ENCODE measurements around the gene SPTBN4.

Gene SPTBN4

GRCh38 chr19:40604171-40604646 lies 137.4 kb downstream of the SPTBN4 start:
- peak overlapping the region; percentile 51 for H3K4me3 ChIP-seq (ENCODE audit: low read depth, low read length)
- no peak for TF ChIP-seq CTCF (IDR thresholded peaks at IDR 0.05; ENCODE audit: borderline replicate concordance, insufficient read depth, low read depth, low read length)

- TF ChIP-seq CTCF (IDR thresholded peaks at IDR 0.05; ENCODE audit: borderline replicate concordance, insufficient read depth, low read depth, low read length), result no peak
- H3K4me3 ChIP-seq (ENCODE audit: low read depth, low read length), result peak overlapping the region; percentile 55
Observed at GRCh38 chr19:40604647-40605215, 137.9 kb downstream of the SPTBN4 start.

- peak overlapping the region; percentile 55 for H3K4me3 ChIP-seq (ENCODE audit: low read depth, low read length)
Observed at GRCh38 chr19:40605216-40605971, 138.6 kb downstream of the SPTBN4 start.

GRCh38 chr19:40607311-40608239 lies 140.8 kb downstream of the SPTBN4 start:
- no peak overlapping the region for H3K4me3 ChIP-seq (ENCODE audit: low read depth, low read length)
- no peak for TF ChIP-seq CTCF (IDR thresholded peaks at IDR 0.05; ENCODE audit: borderline replicate concordance, insufficient read depth, low read depth, low read length)

More at GRCh38 chr19:40605216-40605971, 138.6 kb downstream of the SPTBN4 start:
- TF ChIP-seq CTCF (IDR thresholded peaks at IDR 0.05; ENCODE audit: borderline replicate concordance, insufficient read depth, low read depth, low read length), result peak; percentile 36; the same call in 1 of the 2 replicates

- TF ChIP-seq CTCF (IDR thresholded peaks at IDR 0.05; ENCODE audit: borderline replicate concordance, insufficient read depth, low read depth, low read length), result no peak
- no peak overlapping the region for H3K4me3 ChIP-seq (ENCODE audit: low read depth, low read length)
Observed at GRCh38 chr19:40608240-40608621, 141.4 kb downstream of the SPTBN4 start.

GRCh38 chr19:40608957-40609356 lies 142.2 kb downstream of the SPTBN4 start:
- no peak overlapping the region for H3K4me3 ChIP-seq (ENCODE audit: low read depth, low read length)
- TF ChIP-seq CTCF (IDR thresholded peaks at IDR 0.05; ENCODE audit: borderline replicate concordance, insufficient read depth, low read depth, low read length), result no peak

All from GM12875 (cell line).